ENCODE data around the gene PTPDC1. TPM values are rescaled to one million over a fixed set of nuclear protein-coding genes. Genes with fewer than 3 reads are reported as not detected.
"Not testable (repeated sequence)": the region's sequence is repeated elsewhere in the genome, so short reads cannot be mapped to it uniquely, and the experiment has no call there.

The PTPDC1 gene
- total RNA-seq, 2 experiments from 2014 or later = 3.6 to 7.0 TPM

- H3K4me2 ChIP-seq (ENCODE audit: low read length) = no peak overlapping the region
- H3K4me1 ChIP-seq (ENCODE audit: insufficient read depth, low read length, poor library complexity, severe bottlenecking) = no peaks in the 10 kb centered on the region
- no peaks in the 10 kb centered on the region for H3K9me3 ChIP-seq (ENCODE audit: low read length)
- no peaks in the 10 kb centered on the region for H3K36me3 ChIP-seq (ENCODE audit: insufficient read depth, low read length)
- no TSS peak for BruUV-seq (replicated peaks)
- TF ChIP-seq CTCF (conservative IDR thresholded peaks at IDR 0.05; ENCODE audit: low read length) = no peak
- TF ChIP-seq EZH2phosphoT487 (IDR thresholded peaks at IDR 0.05; ENCODE audit: borderline replicate concordance, low read depth, low read length) = no peak
- H3K79me2 ChIP-seq (ENCODE audit: insufficient read depth, low read depth, low read length) = no peaks in the 10 kb centered on the region
- DNase-seq (ENCODE audit: low spot score) = no peak
- no peak overlapping the region for H3K27ac ChIP-seq (ENCODE audit: low read depth, low read length, poor library complexity, severe bottlenecking)
- H3K9me2 ChIP-seq (ENCODE audit: insufficient read depth, low read length) = no peaks in the 10 kb centered on the region
- H3K4me3 ChIP-seq (ENCODE audit: low read depth, low read length, poor library complexity, severe bottlenecking) = no peak overlapping the region
- intact Hi-C loops (cut with micrococcal nuclease; ENCODE audit: unreplicated experiment) = no loop called here
- ChIA-PET CTCF (ENCODE audit: unreplicated experiment) (no interaction called here), POLR2A (interaction anchor here (0.6 to 0.7 kb wide), 2 partner anchors 41 to 1829 kb away, joined by 3 to 4 read pairs; no protein-coding TSS in a partner anchor)
- H2AFZ ChIP-seq (ENCODE audit: low read length) = no peak overlapping the region
- H4K20me1 ChIP-seq (ENCODE audit: insufficient read depth, low read length) = no peaks in the 10 kb centered on the region
Observed at GRCh38 chr9:94111446-94111845, 27.2 kb downstream of the PTPDC1 start.

DNA sequence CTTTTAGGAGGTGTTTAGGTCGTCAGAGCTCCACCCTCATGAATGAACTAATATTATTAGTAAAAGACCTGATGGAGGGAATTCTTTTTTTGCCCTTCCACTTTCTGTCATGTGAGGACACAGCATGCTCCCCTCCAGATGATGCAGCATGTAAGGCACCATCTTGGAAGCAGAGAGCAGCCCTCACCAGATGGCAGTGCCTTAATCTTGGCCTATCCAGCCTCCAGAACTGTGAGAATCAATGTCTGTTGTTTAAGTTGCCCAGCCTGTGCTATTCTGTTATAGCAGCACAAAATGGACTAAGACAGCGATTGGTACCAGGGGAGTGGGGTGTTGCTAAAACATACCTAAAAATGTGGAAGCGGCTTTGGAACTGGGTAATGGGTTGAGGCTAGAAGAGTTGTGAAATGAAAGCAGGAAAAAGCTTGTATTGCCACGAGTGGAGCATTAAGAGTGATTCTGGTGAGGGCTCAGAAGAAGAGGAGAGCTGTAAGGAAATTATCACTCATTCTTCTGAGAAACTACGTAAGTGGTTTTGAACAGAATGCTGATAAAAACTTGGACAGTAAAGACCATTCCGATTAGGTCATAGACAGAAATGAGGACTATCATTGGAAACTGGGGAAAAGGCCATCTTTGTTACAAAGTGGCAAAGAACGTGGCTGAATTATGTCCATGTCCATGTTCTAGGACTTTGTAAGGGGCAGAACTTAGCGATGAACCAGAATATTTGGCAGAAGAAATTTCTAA lies 28.6 kb downstream of the PTPDC1 start:
- intact Hi-C loops (cut with micrococcal nuclease; ENCODE audit: unreplicated experiment) = no loop called here
- no peaks in the 10 kb centered on the region for H4K20me1 ChIP-seq (ENCODE audit: insufficient read depth, low read length)
- no peaks in the 10 kb centered on the region for H3K36me3 ChIP-seq (ENCODE audit: insufficient read depth, low read length)
- ChIA-PET CTCF (ENCODE audit: unreplicated experiment) (no interaction called here), POLR2A (no interaction called here)
- TF ChIP-seq CTCF (conservative IDR thresholded peaks at IDR 0.05; ENCODE audit: low read length) (no peak), EZH2phosphoT487 (IDR thresholded peaks at IDR 0.05; ENCODE audit: borderline replicate concordance, low read depth, low read length) (no peak)
- H3K79me2 ChIP-seq (ENCODE audit: insufficient read depth, low read depth, low read length) = no peaks in the 10 kb centered on the region
- BruUV-seq (replicated peaks) = no TSS peak
- no peak overlapping the region for H3K4me2 ChIP-seq (ENCODE audit: low read length)
- H3K9me3 ChIP-seq (ENCODE audit: low read length) = no peaks in the 10 kb centered on the region
- no peaks in the 10 kb centered on the region for H3K4me1 ChIP-seq (ENCODE audit: insufficient read depth, low read length, poor library complexity, severe bottlenecking)
- no peak overlapping the region for H2AFZ ChIP-seq (ENCODE audit: low read length)
- no peak overlapping the region for H3K4me3 ChIP-seq (ENCODE audit: low read depth, low read length, poor library complexity, severe bottlenecking)
- no peaks in the 10 kb centered on the region for H3K9me2 ChIP-seq (ENCODE audit: insufficient read depth, low read length)
- DNase-seq (ENCODE audit: low spot score) = no peak
- no peak overlapping the region for H3K27ac ChIP-seq (ENCODE audit: low read depth, low read length, poor library complexity, severe bottlenecking)

GRCh38 chr9:94120088-94120487 lies 35.8 kb downstream of the PTPDC1 start:
- H2AFZ ChIP-seq (ENCODE audit: low read length); POLR2A ChIA-PET; H3K4me1 ChIP-seq (ENCODE audit: insufficient read depth, low read length, poor library complexity, severe bottlenecking); intact Hi-C loops (cut with micrococcal nuclease; ENCODE audit: unreplicated experiment); H3K9me3 ChIP-seq (ENCODE audit: low read length); H3K79me2 ChIP-seq (ENCODE audit: insufficient read depth, low read depth, low read length); H3K4me2 ChIP-seq (ENCODE audit: low read length); H3K9me2 ChIP-seq (ENCODE audit: insufficient read depth, low read length); H3K27ac ChIP-seq (ENCODE audit: low read depth, low read length, poor library complexity, severe bottlenecking); BruUV-seq (replicated peaks); CTCF ChIA-PET (ENCODE audit: unreplicated experiment); DNase-seq (ENCODE audit: low spot score); H3K36me3 ChIP-seq (ENCODE audit: insufficient read depth, low read length); H4K20me1 ChIP-seq (ENCODE audit: insufficient read depth, low read length); H3K4me3 ChIP-seq (ENCODE audit: low read depth, low read length, poor library complexity, severe bottlenecking): not testable (repeated sequence)

Measured in OCI-LY7 (cell line).